Lower leg skin (tissue), 4 donors: Measurements from ENCODE around the gene ANXA4. TPM values are rescaled to one million over a fixed set of nuclear protein-coding genes. Genes with fewer than 3 reads are reported as not detected.

Source experiments
- DNase-seq, 2 donors: peaks; one replicate each; pipeline ENCODE4 v3.0.0-alpha.2; 2019; ENCODE audit warnings: low spot score in 2 of 2
- H3K4me3 ChIP-seq: fragments of 200-600 bp; sonication (generic); 2 replicates; pipeline ENCODE4 v1.5.1; 2017; ENCODE audit warnings: mild to moderate bottlenecking, low read depth; ENCODE audit not compliant: poor library complexity, severe bottlenecking
- POLR2A ChIP-seq, 2 donors: fragments of 450-650 bp; IDR thresholded peaks; one replicate each; pipeline ENCODE4 v1.6.1; 2016 to 2017; ENCODE audit warnings: antibody characterized with exemption in 2 of 2, mild to moderate bottlenecking in 1 of 2, moderate library complexity in 1 of 2
- WGBS, 2 donors: methylation state at CpG; one replicate each; pipeline ENCODE4 v1.1.5; 2018; 5-methylcytosine and 5-hydroxymethylcytosine counted together
- intact Hi-C: fragments of 100-400 bp; cut with DNase I; formaldehyde crosslinking; loops from one replicate; pipeline ENCODE4 v1.15.0; 2023; ENCODE audit warnings: low total_unique reads
- total RNA-seq, 4 donors: library from RNA; depleted of rRNA; stranded (reverse); fragments of >200 nt; gene quantifications; one replicate each; pipeline ENCODE4 v1.1.0, GENCODE V29; 2016
- TF ChIP-seq, protein P1 (sequence below), 3 donors: fragments of 450-650 bp; IDR thresholded peaks; one replicate each; pipeline ENCODE4 v1.5.1; 2016; ENCODE audit warnings: antibody characterized with exemption in 3 of 3, mild to moderate bottlenecking in 3 of 3, moderate library complexity in 2 of 3

The ANXA4 gene
- total RNA-seq, 4 donors from 2014 or later, result 60.2 to 107 (median 64.9) TPM

- H3K4me3 ChIP-seq, result no peak overlapping the region
- DNase-seq, result no peak
- no peak for TF ChIP-seq POLR2A (IDR thresholded peaks at IDR 0.05)
- TF ChIP-seq, protein P1, sequence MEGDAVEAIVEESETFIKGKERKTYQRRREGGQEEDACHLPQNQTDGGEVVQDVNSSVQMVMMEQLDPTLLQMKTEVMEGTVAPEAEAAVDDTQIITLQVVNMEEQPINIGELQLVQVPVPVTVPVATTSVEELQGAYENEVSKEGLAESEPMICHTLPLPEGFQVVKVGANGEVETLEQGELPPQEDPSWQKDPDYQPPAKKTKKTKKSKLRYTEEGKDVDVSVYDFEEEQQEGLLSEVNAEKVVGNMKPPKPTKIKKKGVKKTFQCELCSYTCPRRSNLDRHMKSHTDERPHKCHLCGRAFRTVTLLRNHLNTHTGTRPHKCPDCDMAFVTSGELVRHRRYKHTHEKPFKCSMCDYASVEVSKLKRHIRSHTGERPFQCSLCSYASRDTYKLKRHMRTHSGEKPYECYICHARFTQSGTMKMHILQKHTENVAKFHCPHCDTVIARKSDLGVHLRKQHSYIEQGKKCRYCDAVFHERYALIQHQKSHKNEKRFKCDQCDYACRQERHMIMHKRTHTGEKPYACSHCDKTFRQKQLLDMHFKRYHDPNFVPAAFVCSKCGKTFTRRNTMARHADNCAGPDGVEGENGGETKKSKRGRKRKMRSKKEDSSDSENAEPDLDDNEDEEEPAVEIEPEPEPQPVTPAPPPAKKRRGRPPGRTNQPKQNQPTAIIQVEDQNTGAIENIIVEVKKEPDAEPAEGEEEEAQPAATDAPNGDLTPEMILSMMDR (IDR thresholded peaks at IDR 0.05), result no peak
- 69% methylated on average over 6 of the region's 6 CpGs for WGBS, 2 donors
- intact Hi-C loops, result no loop called here
These were observed 8.3 kb downstream of the ANXA4 start for GRCh38 chr2:69750246-69750645.

DNA sequence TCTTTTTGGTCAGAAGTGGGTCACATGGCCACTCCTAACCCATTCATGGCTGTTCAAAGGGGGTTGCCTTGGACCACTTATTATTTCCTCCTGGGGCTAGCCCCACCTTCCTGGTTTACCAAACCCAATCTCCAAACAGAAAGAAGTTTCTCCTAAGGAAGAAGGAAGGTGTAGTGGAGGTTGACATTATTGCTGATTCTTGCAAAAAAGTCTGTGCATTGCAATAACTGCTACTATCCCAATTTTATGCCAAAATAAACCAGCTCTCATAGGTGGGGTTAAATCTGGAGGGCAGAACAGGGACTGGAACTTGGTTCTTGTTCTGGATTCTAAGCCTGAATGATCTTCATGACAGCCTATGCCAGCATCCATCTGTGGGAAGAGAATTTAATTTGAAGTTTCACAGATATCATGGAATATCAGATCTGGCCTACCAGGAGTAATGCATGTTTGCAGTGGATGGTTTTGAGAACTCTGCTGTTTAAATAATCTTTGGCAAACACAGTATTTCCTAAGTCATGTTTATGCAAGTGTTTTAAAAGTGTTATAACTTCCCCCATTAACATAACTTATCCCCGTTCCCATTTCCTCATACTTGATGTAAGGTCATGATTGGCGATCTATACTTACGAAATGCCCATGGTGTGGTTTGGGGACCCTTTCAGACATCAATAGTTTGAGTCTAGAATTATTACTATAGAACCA is 11.9 kb downstream of the ANXA4 start:
- peak in 1 of 2 donors; percentile 36 for DNase-seq
- intact Hi-C loops, result no loop called here
- H3K4me3 ChIP-seq, result no peak overlapping the region
- TF ChIP-seq POLR2A (IDR thresholded peaks at IDR 0.05), result no peak
- TF ChIP-seq, protein P1 (IDR thresholded peaks at IDR 0.05), result no peak
- 54 to 67% methylated on average over 3 of the region's 3 CpGs for WGBS, 2 donors

GRCh38 chr2:69754633-69755032 is 12.7 kb downstream of the ANXA4 start:
- intact Hi-C loops, result no loop called here
- DNase-seq, result peak in 1 of 2 donors; percentile 59
- 21 to 26% methylated on average over 1 of the region's 1 CpG for WGBS, 2 donors
- no peak overlapping the region for H3K4me3 ChIP-seq
- TF ChIP-seq, protein P1 (IDR thresholded peaks at IDR 0.05), result no peak
- TF ChIP-seq POLR2A (IDR thresholded peaks at IDR 0.05), result no peak

GRCh38 chr2:69755862-69756467 is 14.0 kb downstream of the ANXA4 start:
- peak in 1 of 2 donors; percentile 69 for DNase-seq
- TF ChIP-seq, protein P1 (IDR thresholded peaks at IDR 0.05), result no peak
- TF ChIP-seq POLR2A (IDR thresholded peaks at IDR 0.05), result no peak
- WGBS, 2 donors, result 24 to 27% methylated on average over 2 of the region's 2 CpGs
- intact Hi-C loops, result no loop called here
- no peak overlapping the region for H3K4me3 ChIP-seq

DNA sequence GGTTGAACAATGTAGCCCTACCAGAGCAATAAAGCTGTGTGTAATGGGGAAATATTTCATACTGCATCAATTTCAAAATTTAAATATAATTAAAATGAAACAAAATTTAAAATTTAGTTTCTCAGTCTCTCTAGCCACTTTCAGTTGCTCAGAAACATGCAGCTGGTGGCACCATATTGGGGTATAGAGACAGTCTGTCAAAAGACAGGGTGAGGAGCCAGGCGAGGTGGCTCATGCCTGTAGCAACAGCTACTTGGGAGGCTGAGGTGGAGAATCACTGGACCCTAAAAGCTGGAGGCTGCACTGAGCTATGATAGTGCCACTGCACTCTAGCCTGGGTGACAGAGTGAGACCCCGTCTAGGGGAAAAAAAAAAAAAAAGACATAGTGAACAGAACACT is 20.1 kb downstream of the ANXA4 start:
- 84 to 93% methylated on average over 2 of the region's 2 CpGs for WGBS, 2 donors
- intact Hi-C loops, result no loop called here
- no peak for DNase-seq
- no peak overlapping the region for H3K4me3 ChIP-seq
- TF ChIP-seq POLR2A (IDR thresholded peaks at IDR 0.05), result no peak
- TF ChIP-seq, protein P1 (IDR thresholded peaks at IDR 0.05), result no peak
